Measurements from ENCODE around the gene TNK1.
"Not testable (repeated sequence)": the region's sequence is repeated elsewhere in the genome, so short reads cannot be mapped to it uniquely, and the experiment has no call there.

The TNK1 gene

GRCh38 chr17:7380855-7381683 lies at the start of gene TNK1:
TNK1 (plus strand) TSS chr17:7381089; CDS start chr17:7382927, 1,838 bp downstream.
- Mint-ChIP-seq H3K27me3 (ENCODE audit: low read depth) (peaks cover 45% of the 10 kb centered on the region), H3K27ac (no peak within 1 kb of the TSS), H3K4me3 (no peak within 1 kb of the TSS), H3K9me3 (peaks cover 6% of the 10 kb centered on the region), H3K4me1 (ENCODE audit: low read depth) (peaks cover 7% of the 10 kb centered on the region), H3K36me3 (ENCODE audit: low read depth) (peaks cover 1% of the 10 kb centered on the region)

- H3K4me3 Mint-ChIP-seq = peak overlapping the region; percentile 21
- H3K4me1 Mint-ChIP-seq (ENCODE audit: low read depth) = peaks cover 37% of the 10 kb centered on the region
- peak overlapping the region; percentile 71 for H3K27ac Mint-ChIP-seq
- H3K36me3 Mint-ChIP-seq (ENCODE audit: low read depth) = peaks cover 3% of the 10 kb centered on the region
- H3K9me3 Mint-ChIP-seq = no peaks in the 10 kb centered on the region
- no peaks in the 10 kb centered on the region for H3K27me3 Mint-ChIP-seq (ENCODE audit: low read depth)
Measured at GRCh38 chr17:7332111-7332510, 48.8 kb upstream of the TNK1 start.

GRCh38 chr17:7332600-7333069 lies 48.3 kb upstream of the TNK1 start:
- H3K36me3 Mint-ChIP-seq (ENCODE audit: low read depth); H3K27me3 Mint-ChIP-seq (ENCODE audit: low read depth); H3K9me3 Mint-ChIP-seq: not testable (repeated sequence)
- H3K4me3 Mint-ChIP-seq = peak overlapping the region; percentile 21
- peak overlapping the region; percentile 71 for H3K27ac Mint-ChIP-seq
- H3K4me1 Mint-ChIP-seq (ENCODE audit: low read depth) = peaks cover 41% of the 10 kb centered on the region

GRCh38 chr17:7334938-7335538 lies 45.9 kb upstream of the TNK1 start:
- Mint-ChIP-seq H3K9me3 (no peaks in the 10 kb centered on the region), H3K27ac (peak overlapping the region; percentile 97), H3K36me3 (ENCODE audit: low read depth) (peaks cover 16% of the 10 kb centered on the region), H3K4me3 (peak overlapping the region; percentile 97), H3K4me1 (ENCODE audit: low read depth) (peaks cover 37% of the 10 kb centered on the region), H3K27me3 (ENCODE audit: low read depth) (no peaks in the 10 kb centered on the region)

GRCh38 chr17:7335765-7336164 lies 45.1 kb upstream of the TNK1 start:
- H3K4me1 Mint-ChIP-seq (ENCODE audit: low read depth) = peaks cover 38% of the 10 kb centered on the region
- peak overlapping the region; percentile 97 for H3K27ac Mint-ChIP-seq
- peak overlapping the region; percentile 97 for H3K4me3 Mint-ChIP-seq
- not testable (repeated sequence) for H3K27me3 Mint-ChIP-seq (ENCODE audit: low read depth); H3K9me3 Mint-ChIP-seq
- H3K36me3 Mint-ChIP-seq (ENCODE audit: low read depth) = peaks cover 18% of the 10 kb centered on the region

GRCh38 chr17:7336240-7337175 lies 44.4 kb upstream of the TNK1 start, which contains the start of gene ACAP1:
ACAP1 (plus strand) TSS chr17:7336529; CDS start chr17:7336735, 206 bp downstream.
- Mint-ChIP-seq H3K36me3 (ENCODE audit: low read depth) (peaks cover 21% of the 10 kb centered on the region), H3K4me1 (ENCODE audit: low read depth) (peaks cover 40% of the 10 kb centered on the region), H3K4me3 (peak within 1 kb of the TSS; percentile 97), H3K27me3 (ENCODE audit: low read depth) (no peaks in the 10 kb centered on the region), H3K9me3 (no peaks in the 10 kb centered on the region), H3K27ac (peak within 1 kb of the TSS; percentile 97)

GRCh38 chr17:7337600-7337999 lies 43.3 kb upstream of the TNK1 start:
- H3K9me3 Mint-ChIP-seq; H3K27me3 Mint-ChIP-seq (ENCODE audit: low read depth): not testable (repeated sequence)
- peak overlapping the region; percentile 97 for H3K27ac Mint-ChIP-seq
- peaks cover 36% of the 10 kb centered on the region for H3K4me1 Mint-ChIP-seq (ENCODE audit: low read depth)
- peaks cover 22% of the 10 kb centered on the region for H3K36me3 Mint-ChIP-seq (ENCODE audit: low read depth)
- H3K4me3 Mint-ChIP-seq = peak overlapping the region; percentile 97

GRCh38 chr17:7340179-7340578 lies 40.7 kb upstream of the TNK1 start:
- no peaks in the 10 kb centered on the region for H3K9me3 Mint-ChIP-seq
- peak overlapping the region; percentile 68 for H3K4me3 Mint-ChIP-seq
- H3K4me1 Mint-ChIP-seq (ENCODE audit: low read depth) = peaks cover 31% of the 10 kb centered on the region
- H3K27me3 Mint-ChIP-seq (ENCODE audit: low read depth) = no peaks in the 10 kb centered on the region
- H3K36me3 Mint-ChIP-seq (ENCODE audit: low read depth) = peaks cover 32% of the 10 kb centered on the region
- no peak overlapping the region for H3K27ac Mint-ChIP-seq

- Mint-ChIP-seq H3K27ac (peak overlapping the region; percentile 63), H3K36me3 (ENCODE audit: low read depth) (peaks cover 43% of the 10 kb centered on the region), H3K27me3 (ENCODE audit: low read depth) (no peaks in the 10 kb centered on the region), H3K9me3 (no peaks in the 10 kb centered on the region), H3K4me1 (ENCODE audit: low read depth) (peaks cover 24% of the 10 kb centered on the region), H3K4me3 (no peak overlapping the region)
Measured at GRCh38 chr17:7341842-7342241, 39.0 kb upstream of the TNK1 start.

- Mint-ChIP-seq H3K36me3 (ENCODE audit: low read depth) (peaks cover 43% of the 10 kb centered on the region), H3K27me3 (ENCODE audit: low read depth) (no peaks in the 10 kb centered on the region), H3K27ac (no peak overlapping the region), H3K4me3 (no peak overlapping the region), H3K9me3 (no peaks in the 10 kb centered on the region), H3K4me1 (ENCODE audit: low read depth) (peaks cover 21% of the 10 kb centered on the region)
Measured at GRCh38 chr17:7343250-7343649, 37.6 kb upstream of the TNK1 start.

GRCh38 chr17:7346761-7347614 lies 33.9 kb upstream of the TNK1 start:
- Mint-ChIP-seq H3K27me3 (ENCODE audit: low read depth) (no peaks in the 10 kb centered on the region), H3K9me3 (no peaks in the 10 kb centered on the region), H3K4me3 (no peak overlapping the region), H3K4me1 (ENCODE audit: low read depth) (peaks cover 25% of the 10 kb centered on the region), H3K27ac (no peak overlapping the region), H3K36me3 (ENCODE audit: low read depth) (peaks cover 47% of the 10 kb centered on the region)

GRCh38 chr17:7347630-7348477 lies 33.0 kb upstream of the TNK1 start:
- Mint-ChIP-seq H3K36me3 (ENCODE audit: low read depth) (peaks cover 52% of the 10 kb centered on the region), H3K9me3 (no peaks in the 10 kb centered on the region), H3K4me3 (no peak overlapping the region), H3K4me1 (ENCODE audit: low read depth) (peaks cover 31% of the 10 kb centered on the region), H3K27ac (peak overlapping the region; percentile 31), H3K27me3 (ENCODE audit: low read depth) (no peaks in the 10 kb centered on the region)

All from T-helper 1 cell treated with Interleukin-12 subunit alpha and Interleukin-12 subunit beta and Interleukin-4 antibody, amounts not matched to agents 30 μg/mL and 1 μg/mL, for 36 hours (primary cell).